Endothelial cell of umbilical vein (primary cell): ENCODE measurements around the gene PTPRO. TPM values are rescaled to one million over a fixed set of nuclear protein-coding genes. Genes with fewer than 3 reads are reported as not detected.

ENCODE experiments used
- BruUV-seq: library from RNA; stranded (reverse); fragments of 400-500 nt; replicated peaks from 2 replicates; lab custom pipeline; 2021; lab: Mats Ljungman, UMichigan
- CTCF ChIA-PET: fragments of 300-600, 350-600 bp; sonication (Branson Sonifier 250); formaldehyde crosslinking; loops from one replicate; lab custom pipeline; 2021; ENCODE audit warnings: antibody characterized with exemption, inconsistent platforms; lab: Charles Lee
- POLR2A ChIA-PET: fragments of 300-600, 350-600 bp; sonication (Branson Sonifier 250); formaldehyde crosslinking; loops from one replicate; lab custom pipeline; 2021; ENCODE audit warnings: antibody characterized with exemption, inconsistent platforms; lab: Charles Lee
- DNase-seq: peaks from one replicate; pipeline ENCODE4 v3.0.0-alpha.2; 2011; ENCODE audit warnings: low read depth, low spot score
- FAIRE-seq: peaks from 2 replicates; lab custom pipeline; 2011; peaks lifted over from hg19 to GRCh38; lab: Jason Lieb, UNC
- H2AFZ ChIP-seq: 2 replicates; pipeline ENCODE4 v1.6.0; 2012; ENCODE audit warnings: low read depth, low read length, control low read depth, inconsistent platforms
- H3K27ac ChIP-seq: 2 replicates; pipeline ENCODE4 v1.5.1; 2011; ENCODE audit warnings: low read depth, mild to moderate bottlenecking, control low read depth, low read length, moderate library complexity; ENCODE audit not compliant: insufficient read depth
- H3K27me3 ChIP-seq, 2 experiments: 2 replicates each; pipeline versions ENCODE4 v1.6.0 to v1.6.1; 2011; ENCODE audit warnings: low read length in 2 of 2, mixed read lengths in 1 of 2; ENCODE audit not compliant: control insufficient read depth in 2 of 2, insufficient read depth in 2 of 2
- H3K36me3 ChIP-seq, 2 experiments: 2 replicates in 1 of 2; 3 replicates in 1 of 2; pipeline ENCODE4 v1.5.1; 2011; ENCODE audit warnings: low read length in 2 of 2, mild to moderate bottlenecking in 1 of 2, moderate library complexity in 1 of 2; ENCODE audit not compliant: control insufficient read depth in 2 of 2, insufficient read depth in 2 of 2; ENCODE audit errors: extremely low read depth in 1 of 2
- H3K4me1 ChIP-seq: 3 replicates; pipeline ENCODE4 v1.5.1; 2011; ENCODE audit warnings: mild to moderate bottlenecking, low read length; ENCODE audit not compliant: control insufficient read depth, insufficient read depth; ENCODE audit errors: extremely low read depth
- H3K4me2 ChIP-seq: 2 replicates; pipeline ENCODE4 v1.6.1; 2011; ENCODE audit warnings: low read length, control low read depth, mixed read lengths; ENCODE audit not compliant: insufficient read depth
- H3K4me3 ChIP-seq, 3 experiments: fragments of 200-600 bp in 1 of 3; sonication (generic), shearing (Covaris generic) in 1 of 3; replicated peaks in 1 of 3; 2 replicates each; pipeline ENCODE4 v1.5.1; 2011 to 2016; ENCODE audit warnings: control low read depth in 3 of 3, low read length in 3 of 3, mild to moderate bottlenecking in 2 of 3, inconsistent platforms in 1 of 3, low read depth in 1 of 3, moderate library complexity in 1 of 3; ENCODE audit not compliant: insufficient read depth in 1 of 3
- H3K79me2 ChIP-seq: 2 replicates; pipeline ENCODE4 v1.6.0; 2012; ENCODE audit warnings: low read length, inconsistent platforms; ENCODE audit not compliant: control insufficient read depth, insufficient read depth
- H3K9ac ChIP-seq: replicated peaks from 2 replicates; pipeline ENCODE3; 2011; ENCODE audit warnings: low read length, control low read depth; ENCODE audit not compliant: insufficient read depth; ENCODE audit errors: extremely low read depth
- H3K9me1 ChIP-seq: replicated peaks from 3 replicates; pipeline ENCODE4 v1.6.0; 2011; ENCODE audit warnings: mild to moderate bottlenecking, low read length; ENCODE audit not compliant: control insufficient read depth, insufficient read depth; ENCODE audit errors: extremely low read depth
- H3K9me3 ChIP-seq: replicated peaks from 2 replicates; pipeline ENCODE4 v1.5.1; 2012; ENCODE audit warnings: low read length, inconsistent platforms; ENCODE audit not compliant: control insufficient read depth, insufficient read depth
- H4K20me1 ChIP-seq: replicated peaks from 2 replicates; pipeline ENCODE3; 2011; ENCODE audit warnings: mild to moderate bottlenecking, low read length; ENCODE audit not compliant: control insufficient read depth, insufficient read depth; ENCODE audit errors: extremely low read depth
- EZH2 ChIP-seq: IDR thresholded peaks from 2 replicates; pipeline ENCODE4 v1.6.1; 2012; ENCODE audit warnings: borderline replicate concordance, low read depth, mild to moderate bottlenecking, moderate library complexity, low read length, inconsistent platforms; ENCODE audit not compliant: severe bottlenecking
- FOS ChIP-seq: IDR thresholded peaks from 2 replicates; pipeline ENCODE4 v1.6.1; 2011; ENCODE audit warnings: mild to moderate bottlenecking, low read length, moderate library complexity, borderline replicate concordance; ENCODE audit not compliant: insufficient read depth
- JUN ChIP-seq: IDR thresholded peaks from 2 replicates; pipeline ENCODE4 v1.6.1; 2011; ENCODE audit warnings: borderline replicate concordance, low read depth; ENCODE audit not compliant: insufficient read length, insufficient read depth
- POLR2A ChIP-seq: IDR thresholded peaks from 2 replicates; pipeline ENCODE4 v1.6.1; 2012; ENCODE audit warnings: low read depth, mild to moderate bottlenecking, control low read depth, low read length
- POLR2AphosphoS5 ChIP-seq: IDR thresholded peaks from 2 replicates; pipeline ENCODE4 v1.6.1; 2012; ENCODE audit warnings: low read depth, mild to moderate bottlenecking, control low read depth, low read length, moderate library complexity; ENCODE audit not compliant: insufficient read depth
- dilution Hi-C: fragments of 300-500 bp; cut with MboI; formaldehyde crosslinking; loops from one replicate; pipeline ENCODE4 v1.15.0; 2019; ENCODE audit warnings: low sequenced_read_pairs; ENCODE audit not compliant: extremely low pct_ligation_motif_present
- intact Hi-C: fragments of 100-400 bp; cut with micrococcal nuclease; formaldehyde crosslinking; loops from one replicate; pipeline ENCODE4 v1.10.0; 2022
- polyA plus RNA-seq, 4 experiments: library from polyadenylated mRNA; depleted of rRNA in 3 of 4; stranded (reverse) in 3 of 4; unstranded in 1 of 4; fragments of >200 nt; gene quantifications; 2 replicates each; pipeline versions ENCODE4 v1.2.1 to v1.2.3, GENCODE V29; 2011 to 2012; ENCODE audit warnings: missing spikeins in 1 of 4
- total RNA-seq: library from RNA; stranded (reverse); gene quantifications from 2 replicates; pipeline ENCODE4 v1.2.3, GENCODE V29; 2021
- TF ChIP-seq, protein P1 (sequence below): IDR thresholded peaks from 2 replicates; pipeline ENCODE4 v1.6.1; 2011; ENCODE audit not compliant: insufficient read depth, insufficient read length
- TF ChIP-seq, protein P2 (sequence below), 2 donors: IDR thresholded peaks; 1 replicate in 1 of 2; 2 replicates in 1 of 2; pipeline ENCODE4 v1.5.1; 2011; ENCODE audit warnings: low read length in 2 of 2, mild to moderate bottlenecking in 2 of 2, moderate library complexity in 2 of 2, control low read depth in 1 of 2, inconsistent platforms in 1 of 2, low read depth in 1 of 2; ENCODE audit not compliant: insufficient read depth in 1 of 2; ENCODE audit errors: extremely low read depth in 1 of 2

The PTPRO gene
- total and polyA plus RNA-seq, 2 donors (not counting 3 experiments of a cell fraction or from before 2014, with no cell fraction given): not detected

DNA sequence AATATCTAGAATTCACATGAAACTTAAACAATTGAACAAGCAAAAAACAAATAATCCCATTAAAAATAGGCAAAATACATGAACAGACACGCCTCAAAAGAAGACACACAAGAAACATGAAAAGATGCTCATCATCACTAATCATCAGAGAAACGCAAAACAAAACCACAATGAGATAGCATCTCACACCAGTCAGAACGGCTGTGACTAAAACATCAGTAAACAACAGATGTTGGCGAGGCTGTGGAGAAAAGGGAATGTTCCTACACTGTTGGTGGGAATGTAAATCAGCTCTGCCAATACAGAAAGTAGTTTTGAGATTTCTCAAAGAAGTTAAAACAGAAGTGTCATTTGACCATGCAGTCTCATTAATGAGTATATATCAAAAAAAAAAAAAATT, 121.3 kb downstream of the PTPRO start:
- no peaks in the 10 kb centered on the region for H3K9me3 ChIP-seq
- H3K79me2 ChIP-seq: no peaks in the 10 kb centered on the region
- no peaks in the 10 kb centered on the region for H3K27me3 ChIP-seq
- no peaks in the 10 kb centered on the region for H3K36me3 ChIP-seq
- DNase-seq (no peak), FAIRE-seq (no peak)
- no peaks in the 10 kb centered on the region for H3K4me1 ChIP-seq
- H4K20me1 ChIP-seq: no peaks in the 10 kb centered on the region
- no peak overlapping the region for H3K9ac ChIP-seq
- no peak overlapping the region for H2AFZ ChIP-seq
- H3K4me2 ChIP-seq: no peak overlapping the region
- no TSS peak for BruUV-seq
- dilution Hi-C loops: no loop called here
- no peak overlapping the region for H3K27ac ChIP-seq
- intact Hi-C loops: no loop called here
- no peak overlapping the region for H3K4me3 ChIP-seq
- POLR2A ChIA-PET: no interaction called here
- CTCF ChIA-PET: no interaction called here
- no peak for TF ChIP-seq FOS
- TF ChIP-seq, protein P1, sequence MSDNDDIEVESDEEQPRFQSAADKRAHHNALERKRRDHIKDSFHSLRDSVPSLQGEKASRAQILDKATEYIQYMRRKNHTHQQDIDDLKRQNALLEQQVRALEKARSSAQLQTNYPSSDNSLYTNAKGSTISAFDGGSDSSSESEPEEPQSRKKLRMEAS: no peak
- no peak for TF ChIP-seq JUN
- TF ChIP-seq POLR2A: no peak
- TF ChIP-seq POLR2AphosphoS5: no peak
- TF ChIP-seq EZH2: no peak
- TF ChIP-seq, protein P2, sequence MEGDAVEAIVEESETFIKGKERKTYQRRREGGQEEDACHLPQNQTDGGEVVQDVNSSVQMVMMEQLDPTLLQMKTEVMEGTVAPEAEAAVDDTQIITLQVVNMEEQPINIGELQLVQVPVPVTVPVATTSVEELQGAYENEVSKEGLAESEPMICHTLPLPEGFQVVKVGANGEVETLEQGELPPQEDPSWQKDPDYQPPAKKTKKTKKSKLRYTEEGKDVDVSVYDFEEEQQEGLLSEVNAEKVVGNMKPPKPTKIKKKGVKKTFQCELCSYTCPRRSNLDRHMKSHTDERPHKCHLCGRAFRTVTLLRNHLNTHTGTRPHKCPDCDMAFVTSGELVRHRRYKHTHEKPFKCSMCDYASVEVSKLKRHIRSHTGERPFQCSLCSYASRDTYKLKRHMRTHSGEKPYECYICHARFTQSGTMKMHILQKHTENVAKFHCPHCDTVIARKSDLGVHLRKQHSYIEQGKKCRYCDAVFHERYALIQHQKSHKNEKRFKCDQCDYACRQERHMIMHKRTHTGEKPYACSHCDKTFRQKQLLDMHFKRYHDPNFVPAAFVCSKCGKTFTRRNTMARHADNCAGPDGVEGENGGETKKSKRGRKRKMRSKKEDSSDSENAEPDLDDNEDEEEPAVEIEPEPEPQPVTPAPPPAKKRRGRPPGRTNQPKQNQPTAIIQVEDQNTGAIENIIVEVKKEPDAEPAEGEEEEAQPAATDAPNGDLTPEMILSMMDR (IDR thresholded peaks at IDR 0.05; ENCODE audit: extremely low read depth in 1 of 2, insufficient read depth in 1 of 2, low read depth in 1 of 2, low read length in 2 of 2): no peak
- no peaks in the 10 kb centered on the region for H3K9me1 ChIP-seq
